Fibroblast of villous mesenchyme (primary cell): ENCODE results near the gene ELP5. TPM values are rescaled to one million over a fixed set of nuclear protein-coding genes. Genes with fewer than 3 reads are reported as not detected.

Experiments
- DNase-seq: peaks from one replicate; pipeline ENCODE4 v3.0.0-alpha.2; 2010; ENCODE audit warnings: low read depth
- H3K4me3 ChIP-seq: 2 replicates; pipeline ENCODE4 v1.5.1; 2011; ENCODE audit warnings: low read depth, mild to moderate bottlenecking, low read length
- CTCF ChIP-seq: IDR thresholded peaks from 2 replicates; pipeline ENCODE4 v1.5.1; 2012; ENCODE audit warnings: low read depth, mild to moderate bottlenecking, low read length; ENCODE audit not compliant: insufficient read depth
- total RNA-seq: library from RNA; depleted of rRNA; stranded (reverse); fragments of >200 nt; gene quantifications from 2 replicates; pipeline ENCODE4 v1.2.3, GENCODE V29; 2012

The ELP5 gene
- total RNA-seq, 1 donor = 36.3 TPM

- H3K4me3 ChIP-seq = peak overlapping the region; percentile 63
- no peak for TF ChIP-seq CTCF
These were observed 30.1 kb downstream of the ELP5 start for GRCh38 chr17:7281953-7282751.

DNA sequence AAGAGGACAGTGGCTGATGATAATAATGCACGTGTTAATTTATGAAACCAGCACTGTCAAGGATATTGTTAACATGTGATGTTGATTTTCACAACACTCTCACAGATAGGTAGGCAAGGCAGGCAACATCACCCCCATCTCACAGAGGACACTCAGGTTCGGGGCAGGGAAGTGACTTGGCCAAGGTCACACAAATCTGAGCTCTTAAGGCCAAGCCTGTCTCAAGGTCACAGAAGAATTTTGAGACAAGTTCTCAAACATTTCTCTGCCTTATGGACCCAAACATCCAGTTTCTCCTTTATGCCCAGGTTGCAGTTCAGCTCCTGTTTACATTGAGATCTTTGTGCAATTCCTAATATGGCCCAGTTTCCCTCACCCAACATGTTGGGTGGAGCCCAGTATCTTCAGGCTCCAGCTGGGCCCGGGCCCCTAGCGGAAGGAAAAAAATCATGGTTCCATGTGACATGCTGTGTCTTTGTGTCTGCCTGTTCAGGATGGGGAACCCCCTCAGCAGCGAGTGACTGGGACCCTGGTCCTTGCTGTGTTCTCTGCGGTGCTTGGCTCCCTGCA, 30.8 kb downstream of the ELP5 start:
- peak; percentile 28 for DNase-seq
- no peak overlapping the region for H3K4me3 ChIP-seq
- no peak for TF ChIP-seq CTCF

More at GRCh38 chr17:7281953-7282751, 30.1 kb downstream of the ELP5 start:
- DNase-seq = no peak

- TF ChIP-seq CTCF = no peak
These were observed 31.6 kb downstream of the ELP5 start for GRCh38 chr17:7283471-7284216.

DNA sequence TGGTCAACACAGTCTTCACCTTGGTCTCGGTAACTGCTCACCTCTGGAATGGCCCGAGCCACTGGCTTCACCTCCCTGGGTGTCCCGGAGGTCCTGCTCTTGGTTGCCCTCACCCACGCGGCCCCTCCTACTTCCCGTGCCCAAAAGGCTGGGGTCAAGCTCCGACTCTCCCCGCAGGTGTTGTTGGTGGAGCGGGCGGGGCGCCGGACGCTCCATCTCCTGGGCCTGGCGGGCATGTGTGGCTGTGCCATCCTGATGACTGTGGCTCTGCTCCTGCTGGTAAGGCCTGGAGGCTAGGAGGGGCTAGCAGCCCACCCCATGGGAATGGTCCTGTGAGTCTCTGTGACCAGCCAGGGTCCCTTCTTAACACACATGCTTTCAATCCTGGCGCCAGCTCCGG, 32.9 kb downstream of the ELP5 start:
- no peak for DNase-seq
- H3K4me3 ChIP-seq = no peak overlapping the region
- TF ChIP-seq CTCF = no peak

More at GRCh38 chr17:7283471-7284216, 31.6 kb downstream of the ELP5 start:
- H3K4me3 ChIP-seq = no peak overlapping the region
- DNase-seq = no peak

- no peak for TF ChIP-seq CTCF
- no peak for DNase-seq
- no peak overlapping the region for H3K4me3 ChIP-seq
These were observed 33.7 kb downstream of the ELP5 start for GRCh38 chr17:7285679-7286078.

DNA sequence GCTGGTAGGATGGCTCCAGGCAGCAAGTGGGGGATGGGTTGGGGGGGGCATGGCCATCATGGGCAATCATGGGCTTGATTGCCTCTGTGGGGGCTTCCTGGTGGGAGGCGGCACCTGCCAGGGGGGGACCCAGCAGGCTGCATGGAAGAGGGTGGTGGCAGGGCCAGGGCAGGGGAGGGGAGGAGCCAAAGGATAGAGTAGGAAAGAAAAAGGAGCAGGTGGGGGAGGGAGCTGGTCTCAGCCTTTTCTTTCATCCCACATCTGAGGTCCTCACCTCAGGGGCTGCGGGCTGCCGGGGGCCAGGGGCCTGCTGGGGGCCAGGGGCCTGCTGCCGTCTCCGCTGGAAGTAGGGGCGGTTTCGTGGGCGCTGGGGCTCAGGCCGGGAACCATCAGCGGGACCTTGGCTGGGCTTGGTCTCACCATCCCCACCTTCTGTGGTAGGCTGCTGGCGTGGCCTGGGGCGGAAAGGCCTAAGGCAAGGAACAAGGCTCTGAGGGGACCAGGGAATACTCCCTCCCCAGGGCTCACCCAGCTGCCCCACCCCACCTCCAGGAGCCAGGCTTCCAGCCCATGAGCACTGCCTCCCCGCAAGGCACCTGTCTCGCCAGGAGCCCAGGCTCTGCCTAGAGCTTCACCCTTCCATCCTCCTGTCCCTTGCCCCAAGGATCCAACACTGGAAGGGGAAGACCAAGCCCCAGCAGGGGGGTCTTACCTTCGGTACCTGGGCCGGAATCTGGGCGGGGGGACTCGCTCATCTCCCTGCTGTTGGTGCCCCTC, 37.4 kb downstream of the ELP5 start:
- TF ChIP-seq CTCF = no peak
- H3K4me3 ChIP-seq = no peak overlapping the region
- DNase-seq = no peak
